D721Med (cell line): Measurements from ENCODE around the gene ASTL.

ENCODE experiments used
- DNase-seq: peaks from one replicate; pipeline ENCODE4 v3.0.0; 2011; ENCODE audit warnings: low spot score; ENCODE audit not compliant: insufficient read length
- FAIRE-seq: peaks from 2 replicates; lab custom pipeline; 2011; peaks lifted over from hg19 to GRCh38; lab: Jason Lieb, UNC
- CTCF ChIP-seq: IDR thresholded peaks from 2 replicates; pipeline ENCODE4 v1.5.1; 2012; ENCODE audit warnings: mild to moderate bottlenecking, control low read depth; ENCODE audit not compliant: insufficient read depth; ENCODE audit errors: missing control alignments

ASTL gene

GRCh38 chr2:96140941-96141623 is 2.8 kb upstream of the ASTL start:
- no peak for FAIRE-seq
- no peak for DNase-seq
- no peak for TF ChIP-seq CTCF

- no peak for TF ChIP-seq CTCF
- DNase-seq: no peak
- no peak for FAIRE-seq
These were observed 968 bp upstream of the ASTL start for GRCh38 chr2:96139181-96139758.

GRCh38 chr2:96137321-96138178 is 752 bp downstream of the ASTL start:
- FAIRE-seq: no peak
- TF ChIP-seq CTCF: no peak
- no peak for DNase-seq

- FAIRE-seq: no peak
- no peak for DNase-seq
- TF ChIP-seq CTCF: no peak
These were observed 2.1 kb downstream of the ASTL start for GRCh38 chr2:96136129-96136720.

- FAIRE-seq (no peak), DNase-seq (no peak)
- no peak for TF ChIP-seq CTCF
These were observed 2.7 kb downstream of the ASTL start for GRCh38 chr2:96135621-96136020.

- no peak for TF ChIP-seq CTCF
- DNase-seq (no peak), FAIRE-seq (no peak)
These were observed 3.1 kb downstream of the ASTL start for GRCh38 chr2:96135171-96135570.
